Ascending aorta (tissue), 2 donors: ENCODE results near the gene SUPV3L1. TPM values are rescaled to one million over a fixed set of nuclear protein-coding genes. Genes with fewer than 3 reads are reported as not detected.
"Not testable (repeated sequence)": the region's sequence is repeated elsewhere in the genome, so short reads cannot be mapped to it uniquely, and the experiment has no call there.

Experiments
- DNase-seq, 2 donors: peaks; one replicate each; pipeline ENCODE4 v3.0.0-alpha.2; 2019; ENCODE audit warnings: low spot score in 2 of 2
- H3K27ac ChIP-seq, 2 donors: fragments of 200-600 bp; sonication (generic); one replicate each; pipeline ENCODE4 v1.5.1; 2016 to 2017; ENCODE audit warnings: mild to moderate bottlenecking in 1 of 2
- H3K27me3 ChIP-seq: fragments of 200-600 bp; sonication (generic); one replicate; pipeline ENCODE4 v1.5.1; 2017
- H3K36me3 ChIP-seq, 2 donors: fragments of 200-600 bp; sonication (generic); one replicate each; pipeline ENCODE4 v1.5.1; 2016
- H3K4me1 ChIP-seq, 2 donors: fragments of 200-600 bp; sonication (generic); one replicate each; pipeline ENCODE4 v1.5.1; 2016 to 2017; ENCODE audit warnings: mild to moderate bottlenecking in 1 of 2
- H3K4me3 ChIP-seq, 2 donors: fragments of 200-600 bp; sonication (generic); one replicate each; pipeline ENCODE4 v1.5.1; 2016 to 2017; ENCODE audit warnings: mild to moderate bottlenecking in 1 of 2
- H3K9me3 ChIP-seq, 2 donors: fragments of 200-600 bp; sonication (generic); one replicate each; pipeline ENCODE4 v1.5.1; 2016
- CTCF ChIP-seq, 3 experiments: fragments of 200-600 bp in 2 of 3; fragments of 450-650 bp in 1 of 3; sonication (generic) in 2 of 3; IDR thresholded peaks; one replicate each; pipeline ENCODE4 v1.5.1; 2016 to 2019; ENCODE audit warnings: antibody characterized with exemption in 3 of 3, mild to moderate bottlenecking in 1 of 3, moderate library complexity in 1 of 3
- intact Hi-C: fragments of 100-400 bp; cut with DNase I; formaldehyde crosslinking; loops from one replicate; pipeline ENCODE4 v1.15.1; 2023
- total RNA-seq: library from RNA; depleted of rRNA; stranded (reverse); fragments of >200 nt; gene quantifications from one replicate; pipeline ENCODE4 v1.1.0, GENCODE V29; 2016

The SUPV3L1 gene
- total RNA-seq, 1 donor from 2014 or later: 4.6 TPM

DNA sequence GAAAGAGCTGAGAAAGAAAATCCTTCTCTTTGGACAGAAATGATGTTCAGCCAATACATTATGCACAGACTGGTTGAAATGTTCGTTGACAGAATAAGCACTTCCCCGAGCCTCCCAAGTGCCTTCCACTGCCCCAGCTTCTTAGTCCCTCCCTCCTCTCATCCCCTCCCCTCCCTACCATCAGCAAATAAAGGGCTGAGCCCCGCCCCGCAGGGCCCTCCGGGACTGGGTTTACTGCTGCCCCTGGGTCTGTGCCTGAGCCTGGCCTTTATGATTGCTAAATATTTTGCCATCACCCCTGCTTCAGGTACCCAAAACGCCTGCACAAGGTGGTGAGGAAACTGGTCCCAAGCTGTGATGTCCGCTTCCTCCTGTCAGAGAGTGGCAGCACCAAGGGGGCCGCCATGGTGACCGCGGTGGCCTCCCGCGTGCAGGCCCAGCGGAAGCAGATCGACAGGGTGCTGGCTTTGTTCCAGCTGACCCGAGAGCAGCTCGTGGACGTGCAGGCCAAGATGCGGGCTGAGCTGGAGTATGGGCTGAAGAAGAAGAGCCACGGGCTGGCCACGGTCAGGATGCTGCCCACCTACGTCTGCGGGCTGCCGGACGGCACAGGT lies 68.2 kb downstream of the SUPV3L1 start:
- intact Hi-C loops: no loop called here
- Histone ChIP-seq H3K27ac (no peak overlapping the region), H3K27me3 (no peaks in the 10 kb centered on the region), H3K4me1 (no peaks in the 10 kb centered on the region), H3K4me3 (no peak overlapping the region), H3K36me3 (no peaks in the 10 kb centered on the region), H3K9me3 (no peaks in the 10 kb centered on the region)
- TF ChIP-seq CTCF (IDR thresholded peaks at IDR 0.05): no peak
- DNase-seq: no peak

GRCh38 chr10:69250041-69250440 lies 70.0 kb downstream of the SUPV3L1 start:
- Histone ChIP-seq H3K27ac (no peak overlapping the region), H3K9me3 (no peaks in the 10 kb centered on the region), H3K4me1 (no peaks in the 10 kb centered on the region), H3K27me3 (no peaks in the 10 kb centered on the region), H3K36me3 (no peaks in the 10 kb centered on the region), H3K4me3 (no peak overlapping the region)
- no peak for TF ChIP-seq CTCF (IDR thresholded peaks at IDR 0.05)
- intact Hi-C loops: no loop called here
- no peak for DNase-seq

- H3K27ac ChIP-seq, H3K9me3 ChIP-seq, DNase-seq, H3K4me3 ChIP-seq, H3K27me3 ChIP-seq, H3K36me3 ChIP-seq, H3K4me1 ChIP-seq, intact Hi-C loops: not testable (repeated sequence)
Measured at GRCh38 chr10:69251417-69251816, 71.4 kb downstream of the SUPV3L1 start.

- intact Hi-C loops: no loop called here
- no peaks in the 10 kb centered on the region for H3K4me1 ChIP-seq
- no peak for DNase-seq
- no peak overlapping the region for H3K4me3 ChIP-seq
- no peaks in the 10 kb centered on the region for H3K36me3 ChIP-seq
- no peak overlapping the region for H3K27ac ChIP-seq
- no peaks in the 10 kb centered on the region for H3K27me3 ChIP-seq
- H3K9me3 ChIP-seq: no peaks in the 10 kb centered on the region
- TF ChIP-seq CTCF (IDR thresholded peaks at IDR 0.05): no peak
Measured at GRCh38 chr10:69253171-69253570, 73.1 kb downstream of the SUPV3L1 start.

- no peak for TF ChIP-seq CTCF (IDR thresholded peaks at IDR 0.05)
Measured at GRCh38 chr10:69254877-69255276, 74.8 kb downstream of the SUPV3L1 start.

More at GRCh38 chr10:69254877-69255276, 74.8 kb downstream of the SUPV3L1 start:
- H3K27me3 ChIP-seq: no peaks in the 10 kb centered on the region
- no peak for DNase-seq
- H3K4me3 ChIP-seq: no peak overlapping the region
- H3K4me1 ChIP-seq: no peaks in the 10 kb centered on the region
- intact Hi-C loops: no loop called here
- no peaks in the 10 kb centered on the region for H3K36me3 ChIP-seq
- no peaks in the 10 kb centered on the region for H3K9me3 ChIP-seq
- no peak overlapping the region for H3K27ac ChIP-seq

Other genes starting within 250 kb of the SUPV3L1 start
- 26.5 TPM for gene DDX21, start 224.1 kb upstream of the SUPV3L1 start, total RNA-seq
- 25.3 TPM for gene KIFBP, start 191.4 kb upstream of the SUPV3L1 start, total RNA-seq
- gene SRGN, start 92.1 kb upstream of the SUPV3L1 start, total RNA-seq: 155 TPM
- 26.0 TPM for gene VPS26A, start 56.1 kb upstream of the SUPV3L1 start, total RNA-seq
- not detected for gene HKDC1, start 40.1 kb downstream of the SUPV3L1 start, total RNA-seq
- gene HK1, start 98.3 kb downstream of the SUPV3L1 start, total RNA-seq: 128 TPM
- gene TACR2, start 236.7 kb downstream of the SUPV3L1 start, total RNA-seq: not detected